MCF 10A (cell line): ENCODE results near the gene SOX15. TPM values are rescaled to one million over a fixed set of nuclear protein-coding genes. Genes with fewer than 3 reads are reported as not detected.

Experiments
- BruUV-seq: library from RNA; stranded (reverse); fragments of 400-500 nt; replicated peaks from 2 replicates; lab custom pipeline; 2021; lab: Mats Ljungman, UMichigan
- CTCF ChIA-PET: fragments of 300-600 bp; sonication (Branson Sonifier 250); formaldehyde crosslinking; extraction: SDS; loops from one replicate; lab custom pipeline; 2021; ENCODE audit warnings: antibody characterized with exemption, inconsistent platforms; lab: Yijun Ruan, JAX
- POLR2A ChIA-PET: fragments of 300-600, 350-650 bp; sonication (Branson Sonifier 250); formaldehyde crosslinking; extraction: SDS; loops from one replicate; lab custom pipeline; 2020; ENCODE audit warnings: antibody characterized with exemption, inconsistent platforms; lab: Yijun Ruan, JAX
- DNase-seq: peaks from one replicate; pipeline ENCODE4 v3.0.0-alpha.2; 2018; ENCODE audit not compliant: unreplicated experiment
- H3K27ac Mint-ChIP-seq: one replicate; pipeline ENCODE4 v1.8.0; 2022; ENCODE audit warnings: mild to moderate bottlenecking, low read depth, mixed read lengths; ENCODE audit not compliant: unreplicated experiment
- H3K27me3 Mint-ChIP-seq: one replicate; pipeline ENCODE4 v1.8.0; 2022; ENCODE audit warnings: mixed read lengths; ENCODE audit not compliant: insufficient read depth, unreplicated experiment
- H3K36me3 Mint-ChIP-seq: one replicate; pipeline ENCODE4 v1.8.0; 2022; ENCODE audit warnings: mild to moderate bottlenecking, moderate library complexity, mixed read lengths; ENCODE audit not compliant: insufficient read depth, unreplicated experiment
- H3K4me1 Mint-ChIP-seq: one replicate; pipeline ENCODE4 v1.8.0; 2022; ENCODE audit warnings: mixed read lengths; ENCODE audit not compliant: insufficient read depth, unreplicated experiment
- H3K4me3 Mint-ChIP-seq: one replicate; pipeline ENCODE4 v1.8.0; 2022; ENCODE audit warnings: mild to moderate bottlenecking, moderate library complexity, mixed read lengths; ENCODE audit not compliant: unreplicated experiment
- H3K9me3 Mint-ChIP-seq: one replicate; pipeline ENCODE4 v1.8.0; 2022; ENCODE audit warnings: mixed read lengths; ENCODE audit not compliant: unreplicated experiment
- intact Hi-C: fragments of 100-400 bp; cut with micrococcal nuclease; formaldehyde crosslinking; loops from 2 replicates; pipeline ENCODE4 v1.14.1; 2022
- total RNA-seq: library from RNA; stranded (reverse); gene quantifications from 2 replicates; pipeline ENCODE4 v1.2.3, GENCODE V29; 2022
- TF ChIP-seq, protein P1 (sequence below): fragments of 200-600 bp; IDR thresholded peaks from one replicate; pipeline ENCODE4 v1.8.0; 2022; ENCODE audit warnings: antibody characterized with exemption, mild to moderate bottlenecking; ENCODE audit not compliant: unreplicated experiment

SOX15 gene
- total RNA-seq, 1 experiment from 2014 or later: 34.4 TPM

DNA sequence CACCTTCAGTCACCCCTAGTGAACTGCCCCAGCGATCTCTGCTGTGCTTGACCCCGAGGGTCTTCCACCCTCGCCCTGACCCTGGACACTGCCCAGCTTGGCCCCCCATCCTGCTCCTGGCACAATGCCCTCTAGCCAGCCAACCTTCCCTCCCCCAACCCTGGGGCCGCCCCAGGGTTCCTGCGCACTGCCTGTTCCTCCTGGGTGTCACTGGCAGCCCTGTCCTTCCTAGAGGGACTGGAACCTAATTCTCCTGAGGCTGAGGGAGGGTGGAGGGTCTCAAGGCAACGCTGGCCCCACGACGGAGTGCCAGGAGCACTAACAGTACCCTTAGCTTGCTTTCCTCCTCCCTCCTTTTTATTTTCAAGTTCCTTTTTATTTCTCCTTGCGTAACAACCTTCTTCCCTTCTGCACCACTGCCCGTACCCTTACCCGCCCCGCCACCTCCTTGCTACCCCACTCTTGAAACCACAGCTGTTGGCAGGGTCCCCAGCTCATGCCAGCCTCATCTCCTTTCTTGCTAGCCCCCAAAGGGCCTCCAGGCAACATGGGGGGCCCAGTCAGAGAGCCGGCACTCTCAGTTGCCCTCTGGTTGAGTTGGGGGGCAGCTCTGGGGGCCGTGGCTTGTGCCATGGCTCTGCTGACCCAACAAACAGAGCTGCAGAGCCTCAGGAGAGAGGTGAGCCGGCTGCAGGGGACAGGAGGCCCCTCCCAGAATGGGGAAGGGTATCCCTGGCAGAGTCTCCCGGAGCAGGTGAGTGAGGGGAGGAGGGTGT, 31.2 kb downstream of the SOX15 start, which contains the start of gene TNFSF13:
TNFSF13 (plus strand) TSS at position 207 of the 776 bp plus-strand sequence; CDS start at position 497, 290 bp downstream.
- Mint-ChIP-seq H3K36me3 (peaks cover 17% of the 10 kb centered on the region), H3K27ac (peak within 1 kb of the TSS; percentile 91), H3K4me3 (peak within 1 kb of the TSS; percentile 81), H3K27me3 (no peaks in the 10 kb centered on the region), H3K9me3 (no peaks in the 10 kb centered on the region), H3K4me1 (peaks cover 42% of the 10 kb centered on the region)
- intact Hi-C loops: no loop called here
- ChIA-PET CTCF (interaction anchor here (0.6 to 7.1 kb wide), 6 partner anchors 13 to 492 kb away, joined by 3 to 123 read pairs (median 4); no protein-coding TSS in a partner anchor), POLR2A (interaction anchor here (0.5 to 6.0 kb wide), 19 partner anchors 14 to 374 kb away, joined by 3 to 71 read pairs (median 4); partner anchors contain the start of genes CD68, POLR2A, SOX15 and WRAP53)
- DNase-seq: peak; percentile 65
- TF ChIP-seq, protein P1, sequence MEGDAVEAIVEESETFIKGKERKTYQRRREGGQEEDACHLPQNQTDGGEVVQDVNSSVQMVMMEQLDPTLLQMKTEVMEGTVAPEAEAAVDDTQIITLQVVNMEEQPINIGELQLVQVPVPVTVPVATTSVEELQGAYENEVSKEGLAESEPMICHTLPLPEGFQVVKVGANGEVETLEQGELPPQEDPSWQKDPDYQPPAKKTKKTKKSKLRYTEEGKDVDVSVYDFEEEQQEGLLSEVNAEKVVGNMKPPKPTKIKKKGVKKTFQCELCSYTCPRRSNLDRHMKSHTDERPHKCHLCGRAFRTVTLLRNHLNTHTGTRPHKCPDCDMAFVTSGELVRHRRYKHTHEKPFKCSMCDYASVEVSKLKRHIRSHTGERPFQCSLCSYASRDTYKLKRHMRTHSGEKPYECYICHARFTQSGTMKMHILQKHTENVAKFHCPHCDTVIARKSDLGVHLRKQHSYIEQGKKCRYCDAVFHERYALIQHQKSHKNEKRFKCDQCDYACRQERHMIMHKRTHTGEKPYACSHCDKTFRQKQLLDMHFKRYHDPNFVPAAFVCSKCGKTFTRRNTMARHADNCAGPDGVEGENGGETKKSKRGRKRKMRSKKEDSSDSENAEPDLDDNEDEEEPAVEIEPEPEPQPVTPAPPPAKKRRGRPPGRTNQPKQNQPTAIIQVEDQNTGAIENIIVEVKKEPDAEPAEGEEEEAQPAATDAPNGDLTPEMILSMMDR: no peak
- BruUV-seq: no TSS peak

DNA sequence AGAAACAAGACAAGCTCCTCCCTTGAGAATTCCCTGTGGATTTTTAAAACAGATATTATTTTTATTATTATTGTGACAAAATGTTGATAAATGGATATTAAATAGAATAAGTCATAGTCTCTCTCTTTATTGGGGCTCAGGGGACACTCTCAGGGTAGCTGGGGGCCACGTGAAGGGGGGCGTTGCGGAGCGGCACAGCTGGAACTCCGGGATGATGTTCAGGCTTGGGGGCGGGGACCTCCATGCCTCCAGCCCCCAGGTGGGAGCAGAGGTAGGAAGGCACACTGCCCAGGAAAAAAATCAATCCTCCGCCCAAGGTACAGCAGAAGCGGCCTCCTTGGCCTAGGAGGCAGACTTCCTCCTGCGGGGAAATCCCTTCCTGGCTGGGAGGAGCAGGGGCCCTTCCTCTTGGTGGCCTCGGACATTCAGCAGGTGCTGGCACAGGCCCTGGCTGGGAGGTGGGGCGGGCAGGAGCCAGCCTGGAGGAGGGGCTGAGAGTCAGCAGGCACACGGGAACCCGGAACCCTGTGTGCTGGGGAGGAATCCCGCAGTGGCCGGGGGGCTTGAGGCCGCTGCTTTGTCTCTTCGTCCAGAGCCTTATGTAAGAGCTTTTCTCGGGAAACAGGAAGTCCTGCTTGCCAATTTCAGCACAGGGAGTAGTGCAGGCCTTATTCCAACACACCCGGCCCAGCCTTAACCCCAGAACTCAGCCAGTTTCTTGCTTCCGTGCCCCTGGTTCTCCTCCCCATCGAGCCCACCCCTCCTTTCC, 31.9 kb downstream of the SOX15 start:
- intact Hi-C loops: no loop called here
- DNase-seq: peak; percentile 95
- Mint-ChIP-seq H3K4me3 (peak overlapping the region; percentile 81), H3K36me3 (peaks cover 14% of the 10 kb centered on the region), H3K27me3 (no peaks in the 10 kb centered on the region), H3K27ac (peak overlapping the region; percentile 91), H3K4me1 (peaks cover 42% of the 10 kb centered on the region), H3K9me3 (no peaks in the 10 kb centered on the region)
- no TSS peak for BruUV-seq
- TF ChIP-seq, protein P1: no peak
- POLR2A ChIA-PET: interaction anchor here (0.5 to 6.0 kb wide), 25 partner anchors 9 to 375 kb away, joined by 3 to 71 read pairs (median 4); partner anchors contain the start of genes CD68, MPDU1, POLR2A and SOX15
- CTCF ChIA-PET: interaction anchor here (0.6 to 7.1 kb wide), 6 partner anchors 14 to 493 kb away, joined by 3 to 123 read pairs (median 4); no protein-coding TSS in a partner anchor

DNA sequence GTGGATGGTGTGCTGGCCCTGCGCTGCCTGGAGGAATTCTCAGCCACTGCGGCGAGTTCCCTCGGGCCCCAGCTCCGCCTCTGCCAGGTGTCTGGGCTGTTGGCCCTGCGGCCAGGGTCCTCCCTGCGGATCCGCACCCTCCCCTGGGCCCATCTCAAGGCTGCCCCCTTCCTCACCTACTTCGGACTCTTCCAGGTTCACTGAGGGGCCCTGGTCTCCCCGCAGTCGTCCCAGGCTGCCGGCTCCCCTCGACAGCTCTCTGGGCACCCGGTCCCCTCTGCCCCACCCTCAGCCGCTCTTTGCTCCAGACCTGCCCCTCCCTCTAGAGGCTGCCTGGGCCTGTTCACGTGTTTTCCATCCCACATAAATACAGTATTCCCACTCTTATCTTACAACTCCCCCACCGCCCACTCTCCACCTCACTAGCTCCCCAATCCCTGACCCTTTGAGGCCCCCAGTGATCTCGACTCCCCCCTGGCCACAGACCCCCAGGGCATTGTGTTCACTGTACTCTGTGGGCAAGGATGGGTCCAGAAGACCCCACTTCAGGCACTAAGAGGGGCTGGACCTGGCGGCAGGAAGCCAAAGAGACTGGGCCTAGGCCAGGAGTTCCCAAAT, 32.6 kb downstream of the SOX15 start:
- ChIA-PET CTCF (interaction anchor here (0.6 to 7.1 kb wide), 3 partner anchors 18 to 43 kb away, joined by 3 to 123 read pairs (median 3); no protein-coding TSS in a partner anchor), POLR2A (interaction anchor here (0.6 to 6.0 kb wide), 13 partner anchors 9 to 131 kb away, joined by 3 to 71 read pairs (median 4); partner anchors contain the start of genes CD68, MPDU1, POLR2A and TMEM102)
- intact Hi-C loops: no loop called here
- Mint-ChIP-seq H3K4me1 (peaks cover 36% of the 10 kb centered on the region), H3K9me3 (no peaks in the 10 kb centered on the region), H3K36me3 (peaks cover 7% of the 10 kb centered on the region), H3K27me3 (no peaks in the 10 kb centered on the region), H3K4me3 (no peak overlapping the region), H3K27ac (peak overlapping the region; percentile 91)
- BruUV-seq: no TSS peak
- no peak for DNase-seq
- TF ChIP-seq, protein P1: no peak
